ENCODE results near the gene ADCY7.
"Not testable (repeated sequence)": the region's sequence is repeated elsewhere in the genome, so short reads cannot be mapped to it uniquely, and the experiment has no call there.

The ADCY7 gene

GRCh38 chr16:50316102-50316847 is 49.9 kb downstream of the ADCY7 start:
- no peak for DNase-seq

- no peak for DNase-seq
These were observed 50.7 kb downstream of the ADCY7 start for GRCh38 chr16:50316848-50317630.

GRCh38 chr16:50318796-50319578 is 52.6 kb downstream of the ADCY7 start:
- no peak for DNase-seq

- DNase-seq, result no peak
These were observed 54.0 kb downstream of the ADCY7 start for GRCh38 chr16:50320310-50320709.

GRCh38 chr16:50322333-50322732 is 56.0 kb downstream of the ADCY7 start:
- no peak for DNase-seq

- DNase-seq, result no peak
These were observed 57.1 kb downstream of the ADCY7 start for GRCh38 chr16:50323335-50324011.

GRCh38 chr16:50324345-50324744 is 58.0 kb downstream of the ADCY7 start:
- no peak for DNase-seq

GRCh38 chr16:50326264-50326663 is 59.9 kb downstream of the ADCY7 start:
- DNase-seq, result no peak

GRCh38 chr16:50326835-50327465 is 60.6 kb downstream of the ADCY7 start:
- peak; percentile 50 to 55 for DNase-seq

GRCh38 chr16:50329446-50330189 is 63.3 kb downstream of the ADCY7 start:
- DNase-seq, result no peak

- DNase-seq, result no peak
These were observed 65.2 kb downstream of the ADCY7 start for GRCh38 chr16:50331570-50331969.

GRCh38 chr16:50332599-50332998 is 66.2 kb downstream of the ADCY7 start:
- DNase-seq, result no peak

GRCh38 chr16:50334106-50334975 is 68.0 kb downstream of the ADCY7 start:
- no peak for DNase-seq

GRCh38 chr16:50335196-50335958 is 69.0 kb downstream of the ADCY7 start:
- no peak for DNase-seq

GRCh38 chr16:50336884-50337283 is 70.5 kb downstream of the ADCY7 start:
- DNase-seq, result no peak

- no peak for DNase-seq
These were observed 72.2 kb downstream of the ADCY7 start for GRCh38 chr16:50338371-50339231.

GRCh38 chr16:50340578-50340977 is 74.2 kb downstream of the ADCY7 start:
- DNase-seq, result no peak

- not testable (repeated sequence) for DNase-seq
These were observed 77.2 kb downstream of the ADCY7 start for GRCh38 chr16:50343566-50343965.

GRCh38 chr16:50345210-50345609 is 78.9 kb downstream of the ADCY7 start:
- DNase-seq, result not testable (repeated sequence)

All from stimulated activated CD4-positive, alpha-beta T cell treated with anti-CD3 and anti-CD28 coated beads, Interleukin-2, amount 100 ng/mL, for 48 hours (primary cell).